GM18867 (cell line): Measurements from ENCODE around the gene UNC13D.
"Not testable (repeated sequence)": the region's sequence is repeated elsewhere in the genome, so short reads cannot be mapped to it uniquely, and the experiment has no call there.

Experiments used
- ATAC-seq: cut with Tn5 transposase; IDR thresholded peaks from one replicate; pipeline ENCODE4 v1.9.1; 2021; ENCODE audit warnings: mild to moderate bottlenecking, moderate library complexity; ENCODE audit not compliant: unreplicated experiment

The UNC13D gene

DNA sequence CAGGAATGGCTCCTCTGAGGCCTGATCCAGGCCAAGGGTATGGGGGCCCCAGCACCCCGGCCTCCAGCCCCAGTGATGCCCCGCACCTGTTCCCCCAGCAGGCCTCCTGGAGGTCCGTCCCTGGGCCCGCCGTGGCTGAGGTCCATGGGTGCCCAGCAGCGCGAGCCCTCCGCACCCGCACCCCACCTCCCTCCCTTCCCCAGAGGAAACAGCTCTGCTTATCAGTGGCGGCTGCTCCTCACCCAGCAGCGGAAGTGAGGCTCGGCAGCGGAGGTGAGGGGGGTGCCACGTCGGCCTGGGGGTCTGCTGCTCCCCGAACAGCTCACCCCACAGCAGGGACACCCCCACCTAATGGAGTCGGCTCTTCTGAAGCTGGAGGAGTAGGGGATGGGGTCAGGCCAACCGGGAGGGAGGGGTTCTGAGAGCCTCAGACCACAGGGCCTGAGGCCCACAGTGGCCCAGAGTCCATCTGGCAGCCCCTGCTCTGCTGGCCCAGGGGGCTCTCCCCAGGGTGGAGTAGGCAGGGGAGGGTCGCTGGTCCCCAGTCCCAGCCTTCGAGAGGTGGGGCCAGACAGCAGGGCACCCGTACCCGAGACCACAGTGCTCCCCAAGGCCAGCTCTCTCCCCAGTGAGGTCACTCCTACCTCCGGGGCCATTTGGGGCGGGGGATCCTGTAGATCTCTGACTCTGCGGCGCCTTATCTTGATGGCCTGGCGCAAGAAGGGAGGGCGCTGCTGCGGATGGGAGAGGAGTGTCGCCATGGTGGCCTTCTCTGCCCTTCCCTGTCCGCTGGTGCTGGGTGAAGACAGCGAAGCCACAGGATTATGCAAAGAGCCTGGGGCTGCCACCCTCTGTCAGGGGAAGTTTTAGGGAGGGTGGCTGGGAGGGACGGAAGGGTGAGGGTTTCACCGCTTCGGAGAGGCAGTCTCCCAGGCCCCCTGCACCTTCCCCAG lies at the start of gene UNC13D:
UNC13D (minus strand) TSS at position 828 of the 953 bp plus-strand sequence; CDS start at position 761, 67 bp downstream.
- ATAC-seq, result no peak

- no peak for ATAC-seq
Measured at GRCh38 chr17:75893305-75894048, 49.3 kb upstream of the UNC13D start.

GRCh38 chr17:75892556-75893224 lies 48.5 kb upstream of the UNC13D start:
- ATAC-seq, result no peak

- ATAC-seq, result no peak
Measured at GRCh38 chr17:75891605-75892555, 47.7 kb upstream of the UNC13D start.

- ATAC-seq, result no peak
Measured at GRCh38 chr17:75891022-75891604, 46.9 kb upstream of the UNC13D start.

DNA sequence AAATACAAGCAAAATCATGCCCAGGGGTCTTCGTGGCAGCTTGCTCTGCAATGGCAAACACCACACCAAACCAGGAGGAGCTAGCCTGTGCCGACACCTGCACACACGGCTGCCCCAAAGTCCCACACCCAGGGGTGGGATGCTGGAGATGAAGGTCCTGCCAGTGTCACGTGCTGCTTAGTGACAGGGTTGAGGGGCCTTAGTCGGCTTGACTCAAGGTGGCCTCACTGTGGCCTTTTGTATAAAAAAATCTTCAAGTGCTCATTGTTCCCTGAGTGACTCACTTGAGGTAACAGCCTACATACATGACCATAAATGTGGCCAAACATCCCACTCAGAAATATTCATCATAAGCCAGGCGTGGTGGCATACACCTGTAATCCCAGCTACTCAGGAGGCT lies 45.2 kb upstream of the UNC13D start:
- no peak for ATAC-seq

DNA sequence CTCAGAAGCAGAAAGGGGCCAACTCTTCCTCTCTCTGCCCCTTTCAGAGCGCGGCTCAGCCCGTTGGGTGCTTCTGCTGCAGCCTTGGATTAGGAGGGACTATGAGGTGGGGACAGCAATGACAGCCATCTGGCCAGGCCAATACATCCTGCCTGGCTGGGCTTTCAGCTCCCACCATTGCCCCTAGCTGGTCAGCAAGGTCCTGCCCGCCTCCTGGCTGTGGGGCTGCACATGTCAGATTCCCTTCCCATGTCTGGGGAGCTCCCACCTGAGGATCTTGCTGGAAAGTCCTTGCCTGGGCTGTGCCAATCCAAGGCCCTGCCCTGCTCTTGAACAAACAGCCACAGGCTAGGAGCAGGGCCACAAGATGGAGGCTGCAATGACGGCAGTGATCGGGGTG lies 44.3 kb upstream of the UNC13D start:
- no peak for ATAC-seq

GRCh38 chr17:75885860-75886259 lies 41.7 kb upstream of the UNC13D start:
- ATAC-seq, result not testable (repeated sequence)

GRCh38 chr17:75885431-75885830 lies 41.2 kb upstream of the UNC13D start:
- no peak for ATAC-seq

DNA sequence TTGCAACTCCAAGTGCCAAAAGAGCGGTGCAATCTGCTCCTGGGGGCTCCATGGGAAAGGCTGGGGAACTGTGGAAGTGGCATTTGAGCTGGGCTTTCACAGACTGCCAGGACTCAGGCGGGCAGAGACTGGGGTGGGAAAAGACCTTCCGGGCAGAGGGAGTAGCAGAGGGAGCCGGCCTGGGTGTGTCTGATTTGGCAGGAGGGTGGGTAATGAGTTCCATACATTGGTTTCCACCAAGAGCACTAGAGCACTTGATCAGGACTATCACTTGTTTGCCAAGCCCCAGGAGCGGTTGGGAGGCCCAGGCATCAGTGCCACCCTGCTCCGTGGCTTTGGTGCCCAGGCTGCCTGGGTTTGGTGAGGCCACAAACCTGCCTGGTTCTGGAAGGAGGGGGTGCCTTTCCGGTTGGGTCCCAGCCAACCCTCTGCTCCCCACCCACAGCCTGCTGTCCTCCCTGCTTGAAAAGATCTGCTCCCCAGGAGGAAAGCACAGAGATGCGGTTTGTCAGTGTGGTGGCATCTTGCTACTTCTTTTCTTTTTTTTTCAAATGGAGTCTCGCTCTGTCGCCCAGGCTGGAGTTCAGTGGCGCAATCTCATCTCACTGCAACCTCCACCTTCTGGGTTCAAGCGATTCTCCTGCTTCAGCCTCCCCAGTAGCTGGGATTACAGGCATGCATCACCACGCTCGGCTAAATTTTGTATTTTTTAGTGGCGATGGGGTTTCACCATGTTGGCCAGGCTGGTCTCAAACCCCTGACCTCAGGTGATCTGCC lies 37.7 kb upstream of the UNC13D start:
- ATAC-seq, result no peak

GRCh38 chr17:75880266-75880665 lies 36.1 kb upstream of the UNC13D start:
- no peak for ATAC-seq

DNA sequence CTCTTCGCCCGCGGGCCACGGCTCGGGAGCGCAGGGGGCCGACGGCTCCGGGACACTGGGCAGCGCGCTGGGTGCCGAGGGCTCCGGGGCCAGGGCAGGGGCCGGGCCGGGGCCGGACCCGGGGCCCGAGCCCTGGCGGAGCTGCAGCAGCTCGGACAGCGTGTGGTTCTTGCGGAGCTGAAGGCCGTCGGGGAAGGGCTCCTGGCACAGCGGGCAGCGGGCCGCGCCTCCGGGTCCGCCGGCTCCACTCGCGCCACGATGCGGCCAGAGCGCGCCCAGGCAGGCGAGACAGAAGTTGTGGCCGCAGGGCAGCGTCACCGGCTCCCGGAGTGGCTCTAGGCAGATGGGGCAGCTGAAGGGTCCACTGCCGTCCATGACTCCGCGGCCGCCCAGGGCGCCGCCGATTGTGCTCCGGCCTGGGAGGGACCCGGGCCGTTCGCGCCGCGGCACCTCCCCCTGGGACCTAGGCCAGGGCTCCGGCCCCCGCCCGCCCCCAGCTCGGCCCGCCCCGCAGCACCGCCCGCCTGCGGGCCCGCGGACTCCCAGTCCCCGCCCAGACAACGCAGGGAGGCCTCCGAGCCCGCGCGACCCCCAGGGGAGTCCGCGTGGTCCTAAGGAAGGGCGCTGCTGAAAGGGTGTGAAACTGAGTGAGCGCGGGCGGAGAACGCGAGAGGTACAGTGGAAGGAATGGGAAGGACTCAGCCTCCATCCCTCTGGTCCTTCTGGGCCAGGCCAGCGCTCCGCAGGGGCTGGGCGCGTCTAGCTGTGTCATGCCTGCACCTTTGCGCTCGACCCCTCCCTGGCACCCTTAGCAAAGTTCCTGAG lies 34.2 kb upstream of the UNC13D start, which contains the start of gene TRIM47:
TRIM47 (minus strand) TSS at position 408 of the 825 bp plus-strand sequence; CDS start at position 375, 33 bp downstream.
- peak; percentile 22 for ATAC-seq

DNA sequence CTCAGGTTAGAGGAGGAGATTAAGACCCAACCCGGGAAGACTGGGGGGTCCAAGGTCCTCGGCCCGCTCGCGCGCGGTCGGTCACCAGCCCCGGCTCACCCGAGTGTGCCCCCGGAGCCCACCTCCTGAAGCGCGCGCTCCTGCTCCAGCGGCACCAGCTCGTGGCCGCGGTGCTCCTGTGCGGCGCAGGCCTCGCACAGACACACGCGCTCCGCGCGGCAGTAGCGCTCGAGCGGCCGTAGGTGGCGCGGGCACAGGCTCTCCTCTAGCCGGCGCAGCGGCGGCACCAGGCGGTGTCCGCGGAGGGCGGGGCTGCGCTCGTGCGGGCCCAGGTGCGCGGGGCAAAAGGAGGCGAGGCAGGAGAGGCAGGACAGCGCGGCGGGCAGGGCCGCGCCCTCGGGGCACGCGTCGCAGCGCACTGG lies 33.6 kb upstream of the UNC13D start:
- peak; percentile 65 for ATAC-seq

- ATAC-seq, result peak; percentile 5
Measured at GRCh38 chr17:75876938-75877751, 32.9 kb upstream of the UNC13D start.

GRCh38 chr17:75876190-75876937 lies 32.2 kb upstream of the UNC13D start:
- ATAC-seq, result no peak

- no peak for ATAC-seq
Measured at GRCh38 chr17:75875940-75876189, 31.7 kb upstream of the UNC13D start.
